Subcutaneous abdominal adipose tissue (tissue), 5 donors: ENCODE measurements around the gene COX14.
A peak's percentile ranks its signal among the peaks of the same experiment; 100 is the strongest.

Experiments used
- H3K27ac ChIP-seq: one replicate; pipeline ENCODE4 v1.7.0; 2013; ENCODE audit warnings: low read depth, mild to moderate bottlenecking, inconsistent platforms, low read length, moderate library complexity
- H3K27me3 ChIP-seq, 5 donors: one replicate each; pipeline ENCODE4 v1.7.0; 2013; ENCODE audit warnings: low read length in 5 of 5, inconsistent platforms in 1 of 5; ENCODE audit not compliant: control insufficient read depth in 5 of 5, insufficient read depth in 4 of 5
- H3K36me3 ChIP-seq, 5 donors: one replicate each; pipeline ENCODE4 v1.7.0; 2013; ENCODE audit warnings: low read length in 5 of 5; ENCODE audit not compliant: control insufficient read depth in 5 of 5, insufficient read depth in 5 of 5
- H3K4me1 ChIP-seq, 5 donors: one replicate each; pipeline ENCODE4 v1.7.0; 2013; ENCODE audit warnings: low read length in 5 of 5, mild to moderate bottlenecking in 3 of 5, moderate library complexity in 1 of 5; ENCODE audit not compliant: control insufficient read depth in 5 of 5, insufficient read depth in 5 of 5
- H3K4me3 ChIP-seq, 5 donors: one replicate each; pipeline ENCODE4 v1.7.0; 2013; ENCODE audit warnings: low read length in 5 of 5, low read depth in 1 of 5
- H3K9ac ChIP-seq, 5 donors: one replicate each; pipeline ENCODE4 v1.7.0; 2013; ENCODE audit warnings: low read length in 5 of 5, mild to moderate bottlenecking in 4 of 5, moderate library complexity in 3 of 5
- H3K9me3 ChIP-seq, 5 donors: one replicate each; pipeline ENCODE4 v1.7.0; 2013; ENCODE audit warnings: low read length in 5 of 5; ENCODE audit not compliant: control insufficient read depth in 5 of 5
- donor health status: healthy.
- donor health status: healthy.
- donor health status: healthy.
- donor health status: healthy.
- donor health status: healthy.

The COX14 gene

DNA sequence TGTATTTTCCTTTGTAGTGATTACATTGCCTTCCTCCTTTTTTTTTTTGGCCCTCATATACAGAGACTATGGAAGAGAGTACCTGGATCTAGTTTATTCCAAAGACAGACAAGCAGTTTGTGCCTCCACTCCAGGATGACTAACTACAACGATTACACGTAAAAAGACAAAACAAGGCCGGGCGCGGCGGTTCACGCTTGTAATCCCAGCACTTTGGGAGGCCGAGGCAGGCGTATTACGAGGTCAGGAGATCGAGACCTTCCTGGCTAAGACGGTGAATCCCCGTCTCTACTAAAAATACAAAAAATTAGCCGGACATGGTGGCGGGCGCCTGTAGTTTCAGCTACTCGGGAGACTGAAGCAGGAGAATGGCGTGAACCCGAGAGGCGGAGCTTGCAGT lies 52.9 kb downstream of the COX14 start:
- H3K36me3 ChIP-seq, result no peaks in the 10 kb centered on the region
- peaks cover 0 to 3% (median 0%) of the 10 kb centered on the region in 5 donors for H3K9me3 ChIP-seq
- no peaks in the 10 kb centered on the region for H3K27me3 ChIP-seq
- H3K4me1 ChIP-seq, result peaks cover 0 to 17% (median 14%) of the 10 kb centered on the region in 5 donors
- H3K9ac ChIP-seq, result no peak overlapping the region
- no peak overlapping the region for H3K27ac ChIP-seq
- H3K4me3 ChIP-seq, result no peak overlapping the region

DNA sequence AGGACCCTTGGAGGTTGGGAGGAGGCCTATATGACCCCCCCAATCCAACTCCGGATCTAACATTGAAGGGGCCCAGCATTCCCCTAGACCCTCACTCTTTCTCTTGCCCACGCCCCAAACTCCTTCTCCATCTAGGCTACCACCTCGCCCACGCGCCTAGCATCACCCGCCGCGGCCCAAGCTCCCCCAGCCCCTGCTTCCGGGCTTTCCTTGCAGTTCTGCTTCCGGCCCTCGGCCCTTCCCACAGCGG lies 54.7 kb downstream of the COX14 start:
- Histone ChIP-seq H3K27ac (peak overlapping the region; percentile 72), H3K9me3 (peaks cover 0 to 7% (median 0%) of the 10 kb centered on the region in 5 donors), H3K4me1 (peaks cover 0 to 18% (median 14%) of the 10 kb centered on the region in 5 donors), H3K36me3 (no peaks in the 10 kb centered on the region), H3K27me3 (no peaks in the 10 kb centered on the region), H3K4me3 (peak overlapping the region; percentile 84 to 92 (median 84)), H3K9ac (peak overlapping the region; percentile 68 to 83 (median 75))

DNA sequence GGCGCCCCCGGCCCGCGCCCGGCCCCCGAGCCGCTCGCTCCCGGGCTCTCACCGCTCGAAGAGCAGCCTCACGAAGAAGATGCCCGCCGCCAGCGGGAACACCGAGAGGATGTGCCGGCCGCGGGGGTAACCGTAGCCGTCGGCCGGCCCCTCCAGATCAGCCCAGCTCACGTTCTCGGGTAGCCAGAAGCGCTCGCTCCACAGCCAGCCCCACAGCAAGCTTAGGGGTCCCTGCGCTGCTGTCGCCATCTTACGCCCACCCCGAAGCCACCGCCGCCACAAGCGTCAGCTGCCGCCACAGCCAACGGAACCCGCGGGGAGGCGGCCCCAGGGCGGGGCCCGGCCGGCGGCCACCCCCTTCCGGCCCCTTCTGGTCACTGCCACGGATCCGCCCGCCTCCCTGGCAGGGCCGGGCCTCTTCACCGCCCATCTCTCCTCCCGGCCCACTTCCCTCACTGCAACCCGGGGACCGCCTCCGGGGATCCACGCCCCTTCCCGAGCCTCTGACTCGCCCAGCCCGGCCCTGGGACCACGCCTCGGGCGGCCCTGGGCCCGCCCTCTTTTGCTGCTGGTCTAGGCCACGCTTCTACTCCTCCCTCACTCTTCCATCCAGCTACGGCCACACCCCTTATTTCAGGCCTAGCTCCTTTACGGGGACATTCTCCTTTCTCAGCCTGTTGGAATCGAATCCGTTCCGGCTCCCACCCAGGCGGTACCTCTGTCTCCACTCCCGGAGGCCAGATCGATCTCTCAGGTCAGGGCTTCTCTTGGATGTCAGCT lies 55.2 kb downstream of the COX14 start, which contains the start of gene CERS5:
CERS5 (minus strand) TSS at position 321 of the 780 bp plus-strand sequence; CDS start at position 249, 72 bp downstream.
- peak within 1 kb of the TSS; percentile 72 for H3K27ac ChIP-seq
- H3K4me3 ChIP-seq, result peak within 1 kb of the TSS; percentile 84 to 92 (median 84)
- no peaks in the 10 kb centered on the region for H3K36me3 ChIP-seq
- peak within 1 kb of the TSS; percentile 68 to 88 (median 75) for H3K9ac ChIP-seq
- H3K27me3 ChIP-seq, result no peaks in the 10 kb centered on the region
- H3K4me1 ChIP-seq, result peaks cover 0 to 18% (median 14%) of the 10 kb centered on the region in 5 donors
- H3K9me3 ChIP-seq, result peaks cover 0 to 7% (median 0%) of the 10 kb centered on the region in 5 donors
